Measurements from ENCODE around the gene TBXA2R. TPM values are rescaled to one million over a fixed set of nuclear protein-coding genes. Genes with fewer than 3 reads are reported as not detected.
A peak's percentile ranks its signal among the peaks of the same experiment; 100 is the strongest.
"Not testable (repeated sequence)": the region's sequence is repeated elsewhere in the genome, so short reads cannot be mapped to it uniquely, and the experiment has no call there.

Gene TBXA2R
- total and polyA plus RNA-seq, 2 donors, result 0.28 to 1.2 TPM

GRCh38 chr19:3573162-3573857, 33.4 kb downstream of the TBXA2R start:
- peak overlapping the region; percentile 76 to 77 for H3K27ac ChIP-seq (ENCODE audit: low read depth in 1 of 2, low read length in 1 of 2)
- H3K4me1 ChIP-seq (ENCODE audit: control insufficient read depth in 2 of 2, insufficient read depth in 2 of 2, low read length in 2 of 2), result peaks cover 12 to 26% of the 10 kb centered on the region in 2 donors
- peak overlapping the region; percentile 80 to 83 for H3K4me3 ChIP-seq (ENCODE audit: low read length in 2 of 2)
- under 1% methylated on average over 60 of the region's 60 CpGs for WGBS
- no peaks in the 10 kb centered on the region for H3K27me3 ChIP-seq (ENCODE audit: control insufficient read depth in 2 of 2, insufficient read depth in 1 of 2, low read length in 1 of 2)
- no peak for DNase-seq (ENCODE audit: low read depth in 6 of 9, low spot score in 9 of 9)
- peaks cover 17 to 34% of the 10 kb centered on the region in 2 donors for H3K36me3 ChIP-seq (ENCODE audit: control insufficient read depth in 2 of 2, insufficient read depth in 2 of 2, low read length in 1 of 2)
- peaks cover 1 to 13% of the 10 kb centered on the region in 2 donors for H3K9me3 ChIP-seq (ENCODE audit: control insufficient read depth in 2 of 2, insufficient read depth in 1 of 2, low read length in 1 of 2)

GRCh38 chr19:3572855-3573161, 33.9 kb downstream of the TBXA2R start, which contains the start of gene HMG20B:
TSS of gene HMG20B (plus strand) at chr19:3572944. CDS start at chr19:3573310, 366 bp downstream.
- under 1% methylated on average over 30 of the region's 30 CpGs for WGBS
- H3K27me3 ChIP-seq (ENCODE audit: control insufficient read depth in 2 of 2, insufficient read depth in 1 of 2, low read length in 1 of 2), result no peaks in the 10 kb centered on the region
- peaks cover 17 to 29% of the 10 kb centered on the region in 2 donors for H3K36me3 ChIP-seq (ENCODE audit: control insufficient read depth in 2 of 2, insufficient read depth in 2 of 2, low read length in 1 of 2)
- H3K4me1 ChIP-seq (ENCODE audit: control insufficient read depth in 2 of 2, insufficient read depth in 2 of 2, low read length in 2 of 2), result peaks cover 12 to 26% of the 10 kb centered on the region in 2 donors
- H3K27ac ChIP-seq (ENCODE audit: low read depth in 1 of 2, low read length in 1 of 2), result peak within 1 kb of the TSS; percentile 77
- peak within 1 kb of the TSS; percentile 80 to 83 for H3K4me3 ChIP-seq (ENCODE audit: low read length in 2 of 2)
- no peak for DNase-seq (ENCODE audit: low read depth in 6 of 9, low spot score in 9 of 9)
- H3K9me3 ChIP-seq (ENCODE audit: control insufficient read depth in 2 of 2, insufficient read depth in 1 of 2, low read length in 1 of 2), result peaks cover 1 to 13% of the 10 kb centered on the region in 2 donors

- Histone ChIP-seq H3K9me3 (ENCODE audit: control insufficient read depth in 2 of 2, insufficient read depth in 1 of 2, low read length in 1 of 2) (peaks cover 1 to 13% of the 10 kb centered on the region in 2 donors), H3K4me3 (ENCODE audit: low read length in 2 of 2) (peak overlapping the region; percentile 44 to 50), H3K36me3 (ENCODE audit: control insufficient read depth in 2 of 2, insufficient read depth in 2 of 2, low read length in 1 of 2) (peaks cover 17 to 26% of the 10 kb centered on the region in 2 donors), H3K27me3 (ENCODE audit: control insufficient read depth in 2 of 2, insufficient read depth in 1 of 2, low read length in 1 of 2) (no peaks in the 10 kb centered on the region), H3K27ac (ENCODE audit: low read depth in 1 of 2, low read length in 1 of 2) (peak overlapping the region; percentile 44 to 77), H3K4me1 (ENCODE audit: control insufficient read depth in 2 of 2, insufficient read depth in 2 of 2, low read length in 2 of 2) (peaks cover 12 to 26% of the 10 kb centered on the region in 2 donors)
- 4% methylated on average over 48 of the region's 48 CpGs for WGBS
- peak; percentile 97 to 100 (median 100) for DNase-seq (ENCODE audit: low read depth in 6 of 9, low spot score in 9 of 9)
Observed at GRCh38 chr19:3572132-3572854, 34.4 kb downstream of the TBXA2R start.

- 96% methylated on average over 7 of the region's 7 CpGs for WGBS
- no peak for DNase-seq (ENCODE audit: low read depth in 6 of 9, low spot score in 9 of 9)
- peaks cover 8 to 10% of the 10 kb centered on the region in 2 donors for H3K36me3 ChIP-seq (ENCODE audit: control insufficient read depth in 2 of 2, insufficient read depth in 2 of 2, low read length in 1 of 2)
Observed at GRCh38 chr19:3570606-3571011, 36.1 kb downstream of the TBXA2R start.

GRCh38 chr19:3570042-3570441, 36.6 kb downstream of the TBXA2R start:
- H3K4me3 ChIP-seq (ENCODE audit: low read length in 2 of 2); H3K27me3 ChIP-seq (ENCODE audit: control insufficient read depth in 2 of 2, insufficient read depth in 1 of 2, low read length in 1 of 2); H3K36me3 ChIP-seq (ENCODE audit: control insufficient read depth in 2 of 2, insufficient read depth in 2 of 2, low read length in 1 of 2); DNase-seq (ENCODE audit: low read depth in 6 of 9, low spot score in 9 of 9); H3K27ac ChIP-seq (ENCODE audit: low read depth in 1 of 2, low read length in 1 of 2): not testable (repeated sequence)
- WGBS, result 97% methylated on average over 11 of the region's 11 CpGs
- peaks cover 12 to 17% of the 10 kb centered on the region in 2 donors for H3K4me1 ChIP-seq (ENCODE audit: control insufficient read depth in 2 of 2, insufficient read depth in 2 of 2, low read length in 2 of 2)
- H3K9me3 ChIP-seq (ENCODE audit: control insufficient read depth in 2 of 2, insufficient read depth in 1 of 2, low read length in 1 of 2), result peaks cover 0 to 13% of the 10 kb centered on the region in 2 donors

More at GRCh38 chr19:3570606-3571011, 36.1 kb downstream of the TBXA2R start:
- H3K9me3 ChIP-seq (ENCODE audit: control insufficient read depth in 2 of 2, insufficient read depth in 1 of 2, low read length in 1 of 2), result peaks cover 1 to 13% of the 10 kb centered on the region in 2 donors
- H3K27ac ChIP-seq (ENCODE audit: low read depth in 1 of 2, low read length in 1 of 2), result no peak overlapping the region
- no peak overlapping the region for H3K4me3 ChIP-seq (ENCODE audit: low read length in 2 of 2)
- no peaks in the 10 kb centered on the region for H3K27me3 ChIP-seq (ENCODE audit: control insufficient read depth in 2 of 2, insufficient read depth in 1 of 2, low read length in 1 of 2)
- H3K4me1 ChIP-seq (ENCODE audit: control insufficient read depth in 2 of 2, insufficient read depth in 2 of 2, low read length in 2 of 2), result peaks cover 12 to 17% of the 10 kb centered on the region in 2 donors

GRCh38 chr19:3565139-3565538, 41.5 kb downstream of the TBXA2R start:
- 95% methylated on average over 19 of the region's 19 CpGs for WGBS
- peaks cover 0 to 4% of the 10 kb centered on the region in 2 donors for H3K4me1 ChIP-seq (ENCODE audit: control insufficient read depth in 2 of 2, insufficient read depth in 2 of 2, low read length in 2 of 2)
- H3K4me3 ChIP-seq (ENCODE audit: low read length in 2 of 2), result no peak overlapping the region
- H3K27me3 ChIP-seq (ENCODE audit: control insufficient read depth in 2 of 2, insufficient read depth in 1 of 2, low read length in 1 of 2), result no peaks in the 10 kb centered on the region
- H3K36me3 ChIP-seq (ENCODE audit: control insufficient read depth in 2 of 2, insufficient read depth in 2 of 2, low read length in 1 of 2), result no peaks in the 10 kb centered on the region
- H3K27ac ChIP-seq (ENCODE audit: low read depth in 1 of 2, low read length in 1 of 2), result no peak overlapping the region
- DNase-seq (ENCODE audit: low read depth in 6 of 9, low spot score in 9 of 9), result no peak
- no peaks in the 10 kb centered on the region for H3K9me3 ChIP-seq (ENCODE audit: control insufficient read depth in 2 of 2, insufficient read depth in 1 of 2, low read length in 1 of 2)

GRCh38 chr19:3563709-3564524, 42.8 kb downstream of the TBXA2R start:
- Histone ChIP-seq H3K27me3 (ENCODE audit: control insufficient read depth in 2 of 2, insufficient read depth in 1 of 2, low read length in 1 of 2) (no peaks in the 10 kb centered on the region), H3K36me3 (ENCODE audit: control insufficient read depth in 2 of 2, insufficient read depth in 2 of 2, low read length in 1 of 2) (no peaks in the 10 kb centered on the region), H3K9me3 (ENCODE audit: control insufficient read depth in 2 of 2, insufficient read depth in 1 of 2, low read length in 1 of 2) (no peaks in the 10 kb centered on the region), H3K4me3 (ENCODE audit: low read length in 2 of 2) (no peak overlapping the region), H3K4me1 (ENCODE audit: control insufficient read depth in 2 of 2, insufficient read depth in 2 of 2, low read length in 2 of 2) (peaks cover 0 to 4% of the 10 kb centered on the region in 2 donors), H3K27ac (ENCODE audit: low read depth in 1 of 2, low read length in 1 of 2) (no peak overlapping the region)
- DNase-seq (ENCODE audit: low read depth in 6 of 9, low spot score in 9 of 9), result no peak
- WGBS, result 92% methylated on average over 17 of the region's 17 CpGs

- H3K36me3 ChIP-seq (ENCODE audit: control insufficient read depth in 2 of 2, insufficient read depth in 2 of 2, low read length in 1 of 2), result peaks cover 0 to 9% of the 10 kb centered on the region in 2 donors
- under 1% methylated on average over 81 of the region's 81 CpGs for WGBS
Observed at GRCh38 chr19:3557461-3558248, 49.0 kb downstream of the TBXA2R start, which contains the start of gene MFSD12. TSS of gene MFSD12 (minus strand) at chr19:3557586. CDS start at chr19:3557403, 183 bp downstream.

More at GRCh38 chr19:3557461-3558248, 49.0 kb downstream of the TBXA2R start, which contains the start of gene MFSD12:
- peak in 8 of 9 donors; percentile 81 to 97 (median 92) for DNase-seq (ENCODE audit: low read depth in 6 of 9, low spot score in 9 of 9)
- Histone ChIP-seq H3K9me3 (ENCODE audit: control insufficient read depth in 2 of 2, insufficient read depth in 1 of 2, low read length in 1 of 2) (no peaks in the 10 kb centered on the region), H3K27me3 (ENCODE audit: control insufficient read depth in 2 of 2, insufficient read depth in 1 of 2, low read length in 1 of 2) (no peaks in the 10 kb centered on the region), H3K4me1 (ENCODE audit: control insufficient read depth in 2 of 2, insufficient read depth in 2 of 2, low read length in 2 of 2) (peaks cover 30 to 51% of the 10 kb centered on the region in 2 donors), H3K4me3 (ENCODE audit: low read length in 2 of 2) (peak within 1 kb of the TSS; percentile 76 to 98), H3K27ac (ENCODE audit: low read depth in 1 of 2, low read length in 1 of 2) (peak within 1 kb of the TSS; percentile 72 to 85)

Data from thymus (tissue), 11 donors.